Measurements from ENCODE around the gene SAPCD2.

DNA sequence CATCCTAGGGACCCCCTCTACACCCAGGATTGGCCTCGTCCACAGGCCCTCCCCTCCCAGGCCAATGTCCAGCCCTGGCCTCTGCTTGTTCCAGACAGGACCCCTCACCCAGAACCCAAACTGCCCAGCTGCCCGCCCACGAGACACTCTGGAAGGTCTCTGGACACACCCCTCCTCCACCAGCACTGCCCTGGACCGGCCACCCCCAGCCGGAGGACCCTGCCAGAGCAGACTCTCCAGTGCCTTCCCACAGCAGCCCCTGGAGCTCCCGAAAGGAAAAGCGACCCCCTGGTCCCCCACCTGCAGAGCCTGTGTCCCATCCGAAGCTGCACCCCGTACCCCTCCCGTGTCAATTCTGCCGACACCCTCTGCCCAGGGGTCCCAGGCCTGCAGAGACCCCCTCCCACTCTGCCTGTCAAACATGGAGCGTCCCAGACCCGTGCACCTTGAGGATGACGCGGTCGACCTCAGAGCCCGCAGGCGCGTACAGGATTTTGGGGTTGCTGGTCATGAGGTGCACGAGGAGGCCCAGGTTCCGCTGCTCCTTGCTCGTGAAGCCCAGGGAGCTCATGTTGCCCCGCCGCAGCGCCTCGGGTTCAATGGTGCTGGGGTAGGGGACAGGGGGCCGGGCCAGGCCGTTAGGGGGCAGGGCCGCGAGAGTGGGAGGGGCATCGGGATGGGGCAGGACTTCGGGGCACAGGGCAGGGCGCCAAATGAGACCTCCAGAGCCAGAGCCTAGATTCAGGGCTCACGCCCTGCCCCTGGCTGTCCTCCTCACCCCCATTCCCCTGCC lies 50.3 kb downstream of the SAPCD2 start:
- TF ChIP-seq ARNT (IDR thresholded peaks at IDR 0.05) (no peak), ZNF24 (IDR thresholded peaks at IDR 0.05) (no peak), ELF2 (CRISPR knock-in tag; IDR thresholded peaks at IDR 0.05) (no peak), ESRRA (IDR thresholded peaks at IDR 0.05; ENCODE audit: borderline replicate concordance, low read depth) (no peak), NFIC (IDR thresholded peaks at IDR 0.05) (no peak), MTA3 (IDR thresholded peaks at IDR 0.05; ENCODE audit: borderline replicate concordance) (no peak), YY1 (IDR thresholded peaks at IDR 0.05; ENCODE audit: borderline replicate concordance in 1 of 3, control insufficient read depth in 1 of 3, extremely low read depth in 1 of 3, insufficient read depth in 3 of 3, insufficient read length in 1 of 3, insufficient replicate concordance in 2 of 3, low read depth in 1 of 3, low read length in 2 of 3) (no peak)
- TF ChIP-seq, protein P1, sequence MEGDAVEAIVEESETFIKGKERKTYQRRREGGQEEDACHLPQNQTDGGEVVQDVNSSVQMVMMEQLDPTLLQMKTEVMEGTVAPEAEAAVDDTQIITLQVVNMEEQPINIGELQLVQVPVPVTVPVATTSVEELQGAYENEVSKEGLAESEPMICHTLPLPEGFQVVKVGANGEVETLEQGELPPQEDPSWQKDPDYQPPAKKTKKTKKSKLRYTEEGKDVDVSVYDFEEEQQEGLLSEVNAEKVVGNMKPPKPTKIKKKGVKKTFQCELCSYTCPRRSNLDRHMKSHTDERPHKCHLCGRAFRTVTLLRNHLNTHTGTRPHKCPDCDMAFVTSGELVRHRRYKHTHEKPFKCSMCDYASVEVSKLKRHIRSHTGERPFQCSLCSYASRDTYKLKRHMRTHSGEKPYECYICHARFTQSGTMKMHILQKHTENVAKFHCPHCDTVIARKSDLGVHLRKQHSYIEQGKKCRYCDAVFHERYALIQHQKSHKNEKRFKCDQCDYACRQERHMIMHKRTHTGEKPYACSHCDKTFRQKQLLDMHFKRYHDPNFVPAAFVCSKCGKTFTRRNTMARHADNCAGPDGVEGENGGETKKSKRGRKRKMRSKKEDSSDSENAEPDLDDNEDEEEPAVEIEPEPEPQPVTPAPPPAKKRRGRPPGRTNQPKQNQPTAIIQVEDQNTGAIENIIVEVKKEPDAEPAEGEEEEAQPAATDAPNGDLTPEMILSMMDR (IDR thresholded peaks at IDR 0.05 in 2 of 3, conservative IDR thresholded peaks at IDR 0.05 in 1 of 3; ENCODE audit: insufficient read depth in 2 of 3, low read depth in 1 of 3, low read length in 3 of 3) = no peak
- TF ChIP-seq, protein P2, sequence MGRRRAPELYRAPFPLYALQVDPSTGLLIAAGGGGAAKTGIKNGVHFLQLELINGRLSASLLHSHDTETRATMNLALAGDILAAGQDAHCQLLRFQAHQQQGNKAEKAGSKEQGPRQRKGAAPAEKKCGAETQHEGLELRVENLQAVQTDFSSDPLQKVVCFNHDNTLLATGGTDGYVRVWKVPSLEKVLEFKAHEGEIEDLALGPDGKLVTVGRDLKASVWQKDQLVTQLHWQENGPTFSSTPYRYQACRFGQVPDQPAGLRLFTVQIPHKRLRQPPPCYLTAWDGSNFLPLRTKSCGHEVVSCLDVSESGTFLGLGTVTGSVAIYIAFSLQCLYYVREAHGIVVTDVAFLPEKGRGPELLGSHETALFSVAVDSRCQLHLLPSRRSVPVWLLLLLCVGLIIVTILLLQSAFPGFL (CRISPR knock-in tag; IDR thresholded peaks at IDR 0.05) = no peak

Data from K562 (cell line).